A549 (cell line): ENCODE results near the gene COX10. TPM values are rescaled to one million over a fixed set of nuclear protein-coding genes. Genes with fewer than 3 reads are reported as not detected.

Source experiments
- ATAC-seq, 2 experiments: fragments of 200-7000 bp in 1 of 2; fragments of >200 bp in 1 of 2; cut with Nextera tagmentation in 1 of 2; cut with Tn5 transposase in 1 of 2; 3 replicates each; pipeline versions ENCODE4 v1.8.0 to v1.9.1; 2018 to 2020; ENCODE audit warnings: mild to moderate bottlenecking in 1 of 2, moderate library complexity in 1 of 2
- CTCF ChIA-PET: fragments of 300-600 bp; sonication (Branson Sonifier 250); formaldehyde crosslinking; extraction: SDS; loops from one replicate; lab custom pipeline; 2021; ENCODE audit warnings: antibody characterized with exemption, inconsistent platforms; lab: Yijun Ruan, JAX
- POLR2A ChIA-PET: fragments of 350-600 bp; formaldehyde crosslinking; extraction: SDS; loops from one replicate; lab custom pipeline; 2021; ENCODE audit warnings: antibody characterized with exemption, inconsistent platforms; lab: Yijun Ruan, JAX
- DNase-seq, 2 experiments: peaks; one replicate each; pipeline versions ENCODE4 v3.0.0 to v3.0.0-alpha.2; 2011 to 2016; ENCODE audit warnings: low read depth in 1 of 2, low spot score in 1 of 2
- FAIRE-seq: peaks from 2 replicates; lab custom pipeline; 2011; peaks lifted over from hg19 to GRCh38; lab: Jason Lieb, UNC
- H3K27ac ChIP-seq, 2 experiments: fragments of >200 bp; sonication (Bioruptor Twin); formaldehyde crosslinking; 3 replicates each; pipeline ENCODE4 v1.5.1; 2016 to 2017
- H3K4me1 ChIP-seq: fragments of >200 bp; sonication (Bioruptor Twin); formaldehyde crosslinking; 3 replicates; pipeline ENCODE4 v1.6.1; 2016
- H3K4me2 ChIP-seq: fragments of >200 bp; sonication (Bioruptor Twin); formaldehyde crosslinking; 3 replicates; pipeline ENCODE4 v1.6.1; 2016
- H3K4me3 ChIP-seq: fragments of >200 bp; sonication (Bioruptor Twin); formaldehyde crosslinking; 3 replicates; pipeline ENCODE4 v1.5.1; 2016
- H3K9me3 ChIP-seq: fragments of >200 bp; sonication (Bioruptor Twin); formaldehyde crosslinking; 3 replicates; pipeline ENCODE4 v1.6.1; 2016
- CBX2 ChIP-seq: fragments of 200-600 bp; sonication (generic); IDR thresholded peaks from 2 replicates; pipeline ENCODE4 v1.6.1; 2016; ENCODE audit warnings: low read depth, mild to moderate bottlenecking, borderline replicate concordance
- CHD2 ChIP-seq: fragments of 150-350 bp; IDR thresholded peaks from 2 replicates; pipeline ENCODE4 v1.6.1; 2014; ENCODE audit warnings: low read length; ENCODE audit not compliant: partially characterized antibody
- CHD4 ChIP-seq: fragments of 200-600 bp; sonication (generic); IDR thresholded peaks from 2 replicates; pipeline ENCODE4 v1.6.1; 2016; ENCODE audit warnings: antibody characterized with exemption, mild to moderate bottlenecking, borderline replicate concordance
- CTCF ChIP-seq: fragments of >200 bp; sonication (Bioruptor Twin); formaldehyde crosslinking; IDR thresholded peaks from 3 replicates; pipeline ENCODE4 v1.5.1; 2016
- EHMT2 ChIP-seq: fragments of 200-600 bp; sonication (generic); IDR thresholded peaks from 2 replicates; pipeline ENCODE4 v1.6.1; 2016; ENCODE audit warnings: antibody characterized with exemption, low read depth, mild to moderate bottlenecking, moderate library complexity
- ELK1 ChIP-seq: fragments of 150-350 bp; IDR thresholded peaks from 2 replicates; pipeline ENCODE4 v1.6.1; 2014; ENCODE audit warnings: low read depth, mild to moderate bottlenecking, low read length
- FOSB ChIP-seq: fragments of 250-450 bp; sonication (Bioruptor Pico); IDR thresholded peaks from 2 replicates; pipeline ENCODE4 v1.5.0; 2020; ENCODE audit warnings: mild to moderate bottlenecking, moderate library complexity
- FOSL2 ChIP-seq, 2 experiments: fragments of 450-650 bp in 1 of 2; fragments of >200 bp in 1 of 2; sonication (Bioruptor Twin) in 1 of 2; formaldehyde crosslinking; IDR thresholded peaks; 2 replicates each; pipeline versions ENCODE4 v1.5.0 to v1.6.1; 2016 to 2020; ENCODE audit warnings: mild to moderate bottlenecking in 1 of 2, moderate library complexity in 1 of 2
- FOXS1 ChIP-seq: fragments of 250-450 bp; sonication (Bioruptor Pico); IDR thresholded peaks from 2 replicates; pipeline ENCODE4 v1.5.0; 2020; ENCODE audit warnings: mild to moderate bottlenecking, moderate library complexity
- GATA3 ChIP-seq: IDR thresholded peaks from 2 replicates; pipeline ENCODE4 v1.6.1; 2012; ENCODE audit warnings: borderline replicate concordance
- HDAC2 ChIP-seq: fragments of 200-600 bp; sonication (generic); IDR thresholded peaks from 2 replicates; pipeline ENCODE4 v1.6.1; 2016
- HEYL ChIP-seq: fragments of 250-450 bp; sonication (Bioruptor Pico); IDR thresholded peaks from 2 replicates; pipeline ENCODE4 v1.8.0; 2021; ENCODE audit warnings: mild to moderate bottlenecking, moderate library complexity
- JUN ChIP-seq, 2 experiments: fragments of >200 bp; sonication (Bioruptor Twin); formaldehyde crosslinking; IDR thresholded peaks; 2 replicates in 1 of 2; 3 replicates in 1 of 2; pipeline ENCODE4 v1.6.1; 2016 to 2017
- JUNB ChIP-seq: fragments of >200 bp; sonication (Bioruptor Twin); formaldehyde crosslinking; IDR thresholded peaks from 2 replicates; pipeline ENCODE4 v1.6.1; 2016
- MAFK ChIP-seq: fragments of 450-650 bp; IDR thresholded peaks from 2 replicates; pipeline ENCODE4 v1.6.1; 2014; ENCODE audit not compliant: partially characterized antibody
- NFE2L2 ChIP-seq: fragments of 150-350 bp; conservative IDR thresholded peaks from 2 replicates; pipeline ENCODE4 v1.6.1; 2014; ENCODE audit warnings: low read length
- NR3C1 ChIP-seq: fragments of >200 bp; sonication (Bioruptor Twin); formaldehyde crosslinking; IDR thresholded peaks from 3 replicates; pipeline ENCODE4 v1.6.1; 2017
- POLR2A ChIP-seq: IDR thresholded peaks from 2 replicates; pipeline ENCODE4 v1.6.1; 2012; ENCODE audit warnings: mild to moderate bottlenecking, low read length
- POLR2AphosphoS2 ChIP-seq: conservative IDR thresholded peaks from 2 replicates; pipeline ENCODE4 v1.6.1; 2012; ENCODE audit warnings: low read length, improper control_type of control experiment, inconsistent platforms
- RNF2 ChIP-seq: fragments of 200-600 bp; sonication (generic); IDR thresholded peaks from 2 replicates; pipeline ENCODE4 v1.6.1; 2016; ENCODE audit warnings: low read depth, mild to moderate bottlenecking, antibody characterized with exemption, moderate library complexity, borderline replicate concordance
- SMC3 ChIP-seq: fragments of >200 bp; sonication (Bioruptor Twin); formaldehyde crosslinking; IDR thresholded peaks from 3 replicates; pipeline ENCODE4 v1.6.1; 2018; ENCODE audit warnings: inconsistent platforms
- TFCP2L1 ChIP-seq: fragments of 250-450 bp; sonication (Bioruptor Pico); IDR thresholded peaks from 2 replicates; pipeline ENCODE4 v1.5.0; 2021; ENCODE audit warnings: mild to moderate bottlenecking
- TP53 ChIP-seq: fragments of 250-450 bp; sonication (Bioruptor Pico); IDR thresholded peaks from 2 replicates; pipeline ENCODE4 v1.5.0; 2021; ENCODE audit warnings: mild to moderate bottlenecking, moderate library complexity
- USF2 ChIP-seq: fragments of 450-650 bp; IDR thresholded peaks from 2 replicates; pipeline ENCODE4 v1.6.1; 2014; ENCODE audit warnings: antibody characterized with exemption
- ZFP36 ChIP-seq: fragments of 450-650 bp; IDR thresholded peaks from 2 replicates; pipeline ENCODE4 v1.6.1; 2014; ENCODE audit warnings: borderline replicate concordance; ENCODE audit not compliant: partially characterized antibody
- ZNF302 ChIP-seq: fragments of 250-450 bp; sonication (Bioruptor Pico); IDR thresholded peaks from 2 replicates; pipeline ENCODE4 v1.9.0; 2021; ENCODE audit warnings: inconsistent platforms, mild to moderate bottlenecking, moderate library complexity
- ZSCAN20 ChIP-seq: fragments of 250-450 bp; sonication (Bioruptor Pico); IDR thresholded peaks from 2 replicates; pipeline ENCODE4 v1.8.0; 2022; ENCODE audit warnings: mild to moderate bottlenecking, moderate library complexity
- WGBS: methylation state at CpG from one replicate; pipeline ENCODE4 v1.1.6; 2017; ENCODE audit errors: missing lambda C conversion rate; 5-methylcytosine and 5-hydroxymethylcytosine counted together
- polyA plus RNA-seq, 4 experiments: library from polyadenylated mRNA; depleted of rRNA in 3 of 4; stranded (reverse); fragments of >200 nt; fragmentation: RNase III in 1 of 4; extraction: RNeasy Plus Mini Kit Qiagen cat#74134 plus additional on column Dnase treatment in 1 of 4; gene quantifications; 2 replicates in 3 of 4; 3 replicates in 1 of 4; pipeline ENCODE4 v1.2.3, GENCODE V29; 2011 to 2017
- TF ChIP-seq, protein P1 (sequence below): fragments of >200 bp; sonication (Bioruptor Twin); formaldehyde crosslinking; IDR thresholded peaks from 3 replicates; pipeline ENCODE4 v1.6.1; 2016

COX10 gene
- polyA plus RNA-seq, 2 of the 4 experiments (the other 2 are of a cell fraction): 15.1 to 25.8 TPM

- ChIA-PET CTCF (interaction anchor here (0.7 to 1.7 kb wide), 2 partner anchors 9 to 991 kb away, joined by 4 to 5 read pairs; no protein-coding TSS in a partner anchor), POLR2A (no interaction called here)
- H3K27ac ChIP-seq: no peak overlapping the region
- TF ChIP-seq TP53: no peak
- TF ChIP-seq ELK1: no peak
- no peak for TF ChIP-seq HEYL (CRISPR knock-in tag)
- no peak for TF ChIP-seq FOSB
- TF ChIP-seq GATA3: no peak
- no peak for TF ChIP-seq SMC3
- no peak for TF ChIP-seq POLR2A
- TF ChIP-seq POLR2AphosphoS2: no peak
- no peak for TF ChIP-seq NFE2L2
- TF ChIP-seq CHD4: no peak
- TF ChIP-seq ZFP36: no peak
- TF ChIP-seq USF2: no peak
- no peak for TF ChIP-seq NR3C1
- TF ChIP-seq TFCP2L1 (CRISPR knock-in tag): no peak
- no peak for TF ChIP-seq RNF2
- TF ChIP-seq ZSCAN20 (CRISPR knock-in tag): no peak
- no peak for TF ChIP-seq HDAC2
- no peak for TF ChIP-seq MAFK
- TF ChIP-seq, protein P1, sequence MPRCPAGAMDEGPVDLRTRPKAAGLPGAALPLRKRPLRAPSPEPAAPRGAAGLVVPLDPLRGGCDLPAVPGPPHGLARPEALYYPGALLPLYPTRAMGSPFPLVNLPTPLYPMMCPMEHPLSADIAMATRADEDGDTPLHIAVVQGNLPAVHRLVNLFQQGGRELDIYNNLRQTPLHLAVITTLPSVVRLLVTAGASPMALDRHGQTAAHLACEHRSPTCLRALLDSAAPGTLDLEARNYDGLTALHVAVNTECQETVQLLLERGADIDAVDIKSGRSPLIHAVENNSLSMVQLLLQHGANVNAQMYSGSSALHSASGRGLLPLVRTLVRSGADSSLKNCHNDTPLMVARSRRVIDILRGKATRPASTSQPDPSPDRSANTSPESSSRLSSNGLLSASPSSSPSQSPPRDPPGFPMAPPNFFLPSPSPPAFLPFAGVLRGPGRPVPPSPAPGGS: no peak
- TF ChIP-seq, all 56 proteins: peak for 0
- Histone ChIP-seq H3K4me2 (no peak overlapping the region), H3K9me3 (no peaks in the 10 kb centered on the region), H3K4me1 (no peaks in the 10 kb centered on the region), H3K4me3 (no peak overlapping the region)
- ATAC-seq (no peak), FAIRE-seq (no peak), DNase-seq (no peak)
- WGBS: 89% methylated on average over 5 of the region's 5 CpGs
Measured at GRCh38 chr17:14199601-14200000, 130.3 kb downstream of the COX10 start.

DNA sequence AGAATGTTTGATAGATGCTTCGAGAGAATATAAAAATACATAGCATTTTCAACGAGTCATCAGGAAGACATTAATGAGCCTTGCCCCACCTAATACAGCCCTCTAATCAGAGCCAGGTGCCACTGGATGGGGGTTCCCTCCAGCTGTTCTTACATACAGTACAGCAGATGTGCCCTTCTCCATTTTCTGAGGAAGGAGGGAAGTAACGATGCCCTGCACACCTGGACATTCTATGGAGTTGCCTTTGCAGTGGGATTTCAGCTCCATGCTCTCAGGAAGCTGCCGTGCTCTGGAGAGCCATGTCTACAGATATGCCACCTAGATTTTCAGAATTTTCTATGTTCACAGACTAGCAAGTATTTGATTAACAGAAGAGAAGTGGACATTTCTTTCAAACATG, 131.1 kb downstream of the COX10 start:
- Histone ChIP-seq H3K27ac (no peak overlapping the region), H3K4me1 (no peaks in the 10 kb centered on the region), H3K9me3 (no peaks in the 10 kb centered on the region), H3K4me3 (no peak overlapping the region), H3K4me2 (no peak overlapping the region)
- no peak for TF ChIP-seq CTCF
- no peak for TF ChIP-seq EHMT2
- TF ChIP-seq FOXS1 (CRISPR knock-in tag): no peak
- no peak for TF ChIP-seq CBX2
- no peak for TF ChIP-seq MAFK
- no peak for TF ChIP-seq POLR2A
- no peak for TF ChIP-seq NFE2L2
- TF ChIP-seq JUNB: no peak
- TF ChIP-seq ZNF302: no peak
- TF ChIP-seq FOSL2 (IDR thresholded peaks at IDR 0.05): no peak
- TF ChIP-seq FOSL2 (CRISPR knock-in tag; IDR thresholded peaks at IDR 0.05): no peak
- TF ChIP-seq JUN (IDR thresholded peaks at IDR 0.05): no peak
- TF ChIP-seq CHD2: no peak
- no peak for TF ChIP-seq USF2
- TF ChIP-seq FOSB: no peak
- WGBS: 81% methylated on average over 4 of the region's 4 CpGs
- ATAC-seq (no peak), FAIRE-seq (no peak), DNase-seq (no peak)
- CTCF ChIA-PET: interaction anchor here (1.7 kb wide), 1 partner anchor 8 kb away, joined by 5 read pairs; no protein-coding TSS in a partner anchor
- POLR2A ChIA-PET: no interaction called here
